Activated CD4-positive, alpha-beta T cell treated with anti-CD3 and anti-CD28 coated beads, Interleukin-2, amount 50 U/mL, for 16 hours (primary cell): ENCODE measurements around the gene NMNAT2.

ENCODE experiments used
- DNase-seq: peaks from one replicate; pipeline ENCODE4 v3.0.0-alpha.2; 2020

NMNAT2 gene

GRCh38 chr1:183203094-183203493 lies 215.1 kb downstream of the NMNAT2 start:
- DNase-seq: no peak

GRCh38 chr1:183200451-183200850 lies 217.7 kb downstream of the NMNAT2 start:
- no peak for DNase-seq

- no peak for DNase-seq
These were observed 218.9 kb downstream of the NMNAT2 start for GRCh38 chr1:183199304-183199703.

- no peak for DNase-seq
These were observed 219.7 kb downstream of the NMNAT2 start for GRCh38 chr1:183198463-183198862.
